Measurements from ENCODE around the gene WNT1.

The WNT1 gene

GRCh38 chr12:49030714-49031572 lies 52.8 kb downstream of the WNT1 start:
- no peak for DNase-seq

- no peak for DNase-seq
Observed at GRCh38 chr12:49031573-49032161, 53.5 kb downstream of the WNT1 start.
